Activated T-cell treated with anti-CD3 and anti-CD28 coated beads, Interleukin-2, amount 50 U/mL, for 1 hour (primary cell): ENCODE results near the gene SLC5A9.
"Not testable (repeated sequence)": the region's sequence is repeated elsewhere in the genome, so short reads cannot be mapped to it uniquely, and the experiment has no call there.

Experiments used
- DNase-seq: peaks from one replicate; pipeline ENCODE4 v3.0.0-alpha.2; 2020

Gene SLC5A9

DNA sequence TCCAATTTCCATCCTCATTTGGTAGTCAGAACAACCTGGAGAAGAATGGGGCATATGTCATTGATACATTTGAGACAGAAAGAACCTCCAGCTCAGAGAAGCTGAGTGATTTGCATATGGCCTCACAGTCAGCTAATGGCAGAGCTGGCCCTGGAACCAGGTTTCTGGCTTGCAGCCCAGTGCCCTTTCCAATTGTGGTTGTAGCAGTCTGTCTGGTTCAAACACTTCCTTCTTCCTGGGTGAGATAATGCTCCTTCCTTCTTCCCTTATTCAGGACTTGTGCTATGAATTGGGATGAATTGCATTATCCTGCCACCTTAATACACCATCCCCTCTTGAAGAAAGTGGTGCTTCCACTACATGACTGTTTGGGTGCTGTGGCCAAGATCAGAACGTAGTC, 24.2 kb downstream of the SLC5A9 start:
- DNase-seq = no peak

DNA sequence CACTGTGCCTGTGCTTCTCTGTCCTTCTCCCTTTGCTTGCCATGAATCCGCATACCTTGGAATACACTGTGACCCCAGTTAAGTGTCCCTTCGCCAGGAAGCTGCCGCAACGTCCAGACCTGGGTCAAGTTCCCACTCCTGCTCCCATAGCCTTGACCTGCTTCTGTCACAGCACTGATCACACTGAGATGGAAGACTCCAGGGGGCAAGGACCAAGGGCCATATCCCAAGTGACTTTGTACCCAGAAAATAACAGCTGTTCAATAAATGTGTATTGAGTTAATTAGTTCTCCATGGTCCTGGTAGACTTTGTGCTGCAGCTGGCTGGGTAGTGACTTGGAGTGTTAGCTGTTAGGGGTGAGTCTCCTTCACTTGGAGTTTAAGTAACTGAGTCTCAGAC, 25.8 kb downstream of the SLC5A9 start:
- DNase-seq = no peak

DNA sequence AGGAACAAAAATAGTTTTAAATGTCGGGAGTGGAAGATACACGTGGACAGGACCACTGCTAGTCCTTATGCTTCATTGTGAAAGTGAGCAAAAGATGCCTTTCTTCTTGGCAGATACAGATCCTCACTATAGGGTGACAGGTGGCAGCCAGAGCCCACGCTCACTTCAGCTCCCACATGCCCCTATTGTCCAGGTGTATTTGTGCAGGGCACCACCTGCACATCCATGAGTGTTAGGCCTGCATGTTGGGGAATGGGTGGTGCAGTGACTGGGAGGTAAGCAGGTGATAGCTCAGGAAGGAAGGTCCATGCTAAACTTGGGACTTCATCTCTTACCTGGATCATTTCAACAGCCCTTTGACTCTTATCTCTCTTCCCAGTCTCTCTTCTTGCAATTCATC, 27.4 kb downstream of the SLC5A9 start:
- DNase-seq = no peak

DNA sequence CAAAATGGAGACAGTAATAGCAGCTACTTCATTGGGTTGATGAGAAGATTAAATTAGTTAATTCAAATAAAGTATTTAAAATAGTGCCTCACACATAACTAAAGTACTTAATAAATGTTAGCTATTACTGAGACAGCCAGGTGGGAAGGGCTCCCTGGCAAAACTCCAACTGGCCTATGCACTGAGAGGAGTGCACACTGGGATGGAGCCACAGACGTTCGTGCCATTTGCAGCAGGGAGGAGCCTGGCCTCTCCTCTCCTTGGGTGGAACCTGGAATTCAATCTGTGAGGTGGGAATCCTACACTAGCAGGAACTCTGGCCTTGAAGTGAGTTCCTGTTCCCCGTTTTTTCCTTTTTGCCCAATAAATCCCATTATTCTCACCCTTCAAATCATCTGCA, 28.1 kb downstream of the SLC5A9 start:
- no peak for DNase-seq

DNA sequence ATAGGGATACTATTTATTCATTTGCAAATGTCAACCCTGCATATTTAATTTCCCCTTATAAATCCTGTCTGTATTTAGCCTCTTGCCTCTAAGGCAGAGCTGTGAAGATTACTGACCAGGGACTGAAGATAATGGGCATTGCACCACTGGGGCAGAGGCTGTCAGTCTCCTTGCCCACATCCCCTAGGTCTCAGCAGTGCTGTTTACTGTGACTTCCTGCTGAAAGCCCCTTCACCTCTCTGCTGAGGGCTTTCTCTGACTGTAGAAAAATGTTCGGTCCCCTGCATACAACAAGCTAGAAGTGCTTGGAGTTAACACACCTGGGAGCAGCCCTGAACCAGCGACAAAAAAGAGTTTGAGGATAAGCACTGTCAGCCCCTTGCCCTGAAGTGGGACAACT, 28.8 kb downstream of the SLC5A9 start:
- no peak for DNase-seq

DNA sequence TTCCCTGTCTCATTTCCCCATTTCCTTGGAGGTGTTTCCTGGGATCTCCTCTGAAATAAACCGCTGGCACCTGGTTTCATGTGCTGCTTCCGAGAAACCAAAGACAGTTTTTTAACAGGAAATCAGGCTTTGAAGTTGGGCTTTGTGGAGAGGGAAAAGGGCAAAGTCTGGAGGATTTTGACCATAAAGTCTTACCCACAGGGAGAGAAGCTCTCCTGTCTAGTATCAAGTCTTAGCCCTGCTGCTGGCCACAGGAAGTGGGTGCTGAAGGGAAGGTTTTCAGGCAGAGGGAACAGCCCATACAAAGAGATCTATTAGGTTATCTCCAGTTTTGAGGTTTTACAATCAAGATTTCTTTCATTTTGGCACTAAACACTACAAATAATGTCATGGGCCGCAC, 29.3 kb downstream of the SLC5A9 start:
- DNase-seq = no peak

DNA sequence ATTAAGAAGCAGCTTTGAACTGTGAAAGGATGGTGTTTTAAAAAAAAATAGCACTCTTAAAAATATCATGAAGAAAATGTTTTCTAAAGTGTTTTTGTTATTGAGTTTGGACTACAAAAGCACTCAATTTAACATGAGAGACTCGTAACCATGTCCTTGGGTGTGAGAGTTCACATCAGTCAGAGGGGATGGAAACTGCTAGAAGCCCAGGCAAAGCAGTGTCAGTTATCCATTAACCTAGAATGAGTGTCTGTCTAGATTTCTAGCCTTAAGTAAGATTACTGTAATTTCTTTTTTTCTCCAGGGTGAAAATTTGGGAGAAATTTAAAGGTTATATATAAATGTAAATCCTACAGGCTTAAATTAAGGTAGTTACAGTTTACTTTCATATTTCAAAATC, 31.7 kb downstream of the SLC5A9 start:
- no peak for DNase-seq

DNA sequence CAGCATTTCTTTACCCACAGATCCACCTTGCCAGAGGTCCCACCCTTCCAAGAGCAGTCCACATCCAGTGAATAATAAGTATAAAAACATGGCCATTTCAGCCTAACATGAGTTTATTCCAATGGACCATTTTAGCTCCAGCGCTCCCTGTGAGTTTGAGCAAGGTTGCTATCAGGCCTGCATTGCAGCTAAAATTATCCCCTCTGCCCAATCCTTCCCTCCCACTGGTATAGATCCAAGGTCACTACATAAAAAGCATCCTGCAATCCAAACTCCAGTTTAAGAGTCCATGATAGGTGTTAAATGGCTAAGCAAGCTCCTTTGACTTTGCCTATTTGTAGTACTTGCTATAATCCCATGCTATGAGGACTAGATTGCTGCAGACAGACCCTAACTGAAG, 35.6 kb downstream of the SLC5A9 start:
- no peak for DNase-seq

DNA sequence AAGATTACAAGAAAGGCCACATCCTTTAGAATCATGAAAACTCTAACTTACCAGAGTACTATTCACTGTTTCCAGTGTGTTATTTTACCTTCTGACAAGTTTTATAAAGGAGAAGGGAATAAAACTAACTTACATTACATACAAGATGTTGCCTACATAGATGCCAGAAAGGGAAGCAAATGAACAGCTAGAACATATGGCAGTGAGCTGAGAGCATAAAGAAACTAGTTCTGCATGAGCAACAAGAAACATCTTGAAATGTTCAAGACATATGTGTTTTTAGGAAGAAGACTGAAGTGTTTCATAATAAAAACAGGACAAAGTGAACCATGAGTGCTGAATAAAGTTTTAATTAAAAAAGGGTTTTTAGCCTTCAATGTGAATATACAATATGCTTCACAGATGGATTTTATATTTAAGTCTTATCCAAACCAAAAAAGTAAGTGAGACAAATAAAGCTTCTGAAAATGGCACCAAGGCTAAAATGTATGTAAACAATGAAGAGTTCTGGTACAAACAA, 39.4 kb downstream of the SLC5A9 start:
- DNase-seq = no peak

DNA sequence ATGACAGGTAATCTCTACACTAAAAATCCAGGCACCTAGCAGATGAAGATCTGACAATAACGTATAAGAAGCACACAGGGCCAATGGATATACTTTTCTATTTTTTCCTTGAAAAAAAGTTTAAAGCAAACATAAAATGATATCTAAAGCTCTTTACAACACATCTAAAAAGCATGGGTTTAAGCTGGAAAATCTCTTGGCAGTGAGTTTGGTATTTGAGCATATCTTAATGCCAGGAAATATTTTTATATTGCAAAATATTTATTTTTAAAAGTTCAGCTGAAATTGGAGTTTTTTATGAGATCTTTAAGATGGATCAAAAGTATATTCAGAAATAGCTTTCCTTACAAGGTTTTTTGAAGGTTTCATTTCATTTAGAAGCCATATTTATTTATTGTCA, 40.5 kb downstream of the SLC5A9 start:
- no peak for DNase-seq

DNA sequence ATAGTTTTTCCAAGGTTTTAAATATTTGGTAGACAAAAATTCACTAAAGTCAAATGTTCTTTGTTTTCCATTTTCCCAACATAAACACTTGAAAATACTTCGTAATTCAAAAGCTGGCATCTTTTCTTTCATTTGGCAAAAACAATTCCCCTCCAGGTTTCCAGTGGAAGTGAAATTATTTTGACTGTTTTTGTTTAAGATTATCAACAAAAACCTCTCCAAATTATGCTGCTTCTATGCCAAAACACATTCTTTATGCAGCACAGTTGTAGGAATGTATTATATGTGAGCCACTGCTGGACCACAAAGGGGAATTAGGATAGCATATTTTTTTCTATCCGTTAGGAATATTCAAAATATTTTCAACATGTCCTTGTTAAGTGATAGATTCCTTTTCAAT, 44.1 kb downstream of the SLC5A9 start:
- no peak for DNase-seq

DNA sequence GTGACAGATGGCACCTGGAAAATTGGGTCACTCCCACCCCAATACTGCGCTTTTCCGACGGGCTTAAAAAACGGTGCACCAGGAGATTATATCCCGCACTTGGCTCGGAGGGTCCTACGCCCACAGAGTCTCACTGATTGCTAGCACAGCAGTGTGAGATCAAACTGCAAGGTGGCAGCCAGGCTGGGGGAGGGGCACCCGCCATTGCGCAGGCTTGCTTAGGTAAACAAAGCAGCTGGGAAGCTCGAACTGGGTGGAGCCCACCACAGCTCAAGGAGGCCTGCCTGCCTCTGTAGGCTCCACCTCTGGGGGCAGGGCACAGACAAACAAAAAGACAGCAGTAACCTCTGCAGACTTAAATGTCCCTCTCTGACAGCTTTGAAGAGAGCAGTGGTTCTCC, 54.9 kb downstream of the SLC5A9 start:
- DNase-seq = not testable (repeated sequence)

DNA sequence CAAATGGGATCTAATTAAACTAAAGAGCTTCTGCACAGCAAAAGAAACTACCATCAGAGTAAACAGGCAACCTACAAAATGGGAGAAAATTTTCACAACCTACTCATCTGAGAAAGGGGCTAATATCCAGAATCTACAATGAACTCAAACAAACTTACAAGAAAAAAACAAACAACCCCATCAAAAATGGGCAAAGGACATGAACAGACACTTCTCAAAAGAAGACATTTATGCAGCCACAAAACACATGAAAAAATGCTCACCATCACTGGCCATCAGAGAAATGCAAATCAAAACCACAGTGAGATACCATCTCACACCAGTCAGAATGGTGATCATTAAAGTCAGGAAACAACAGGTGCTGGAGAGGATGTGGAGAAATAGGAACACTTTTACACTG, 59.8 kb downstream of the SLC5A9 start:
- not testable (repeated sequence) for DNase-seq

DNA sequence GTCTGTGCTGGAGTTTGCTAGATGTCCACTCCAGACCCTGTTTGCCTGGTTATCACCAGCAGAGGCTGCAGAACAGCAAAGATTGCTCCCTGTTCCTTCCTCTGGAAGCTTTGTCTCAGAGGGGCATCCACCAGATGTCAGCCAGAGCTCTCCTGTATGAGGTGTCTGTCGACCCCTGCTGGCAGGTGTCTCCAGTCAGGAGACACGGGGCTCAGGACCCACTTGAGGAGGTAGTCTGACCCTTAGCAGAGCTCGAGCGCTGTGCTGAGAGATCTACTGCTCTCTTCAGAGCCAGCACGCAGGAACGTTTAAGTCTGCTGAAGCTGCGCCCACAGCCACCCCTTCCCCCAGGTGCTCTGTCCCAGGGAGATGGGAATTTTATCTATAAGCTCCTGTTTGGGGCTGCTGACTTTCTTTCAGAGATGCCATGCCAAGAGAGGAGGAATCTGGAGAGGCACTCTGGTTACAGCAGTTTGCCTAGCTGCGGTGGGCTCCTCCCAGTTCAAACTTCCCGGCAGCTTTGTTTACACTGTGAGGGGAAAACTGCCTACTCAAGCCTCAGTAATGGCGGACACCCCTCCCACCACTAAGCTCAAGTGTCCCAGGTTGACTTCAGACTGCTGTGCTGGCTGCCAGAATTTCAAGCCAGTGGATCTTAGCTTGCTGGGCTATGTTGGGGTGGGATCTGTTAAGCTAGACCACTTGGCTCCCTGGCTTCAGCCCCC, 62.3 kb downstream of the SLC5A9 start:
- DNase-seq = not testable (repeated sequence)

DNA sequence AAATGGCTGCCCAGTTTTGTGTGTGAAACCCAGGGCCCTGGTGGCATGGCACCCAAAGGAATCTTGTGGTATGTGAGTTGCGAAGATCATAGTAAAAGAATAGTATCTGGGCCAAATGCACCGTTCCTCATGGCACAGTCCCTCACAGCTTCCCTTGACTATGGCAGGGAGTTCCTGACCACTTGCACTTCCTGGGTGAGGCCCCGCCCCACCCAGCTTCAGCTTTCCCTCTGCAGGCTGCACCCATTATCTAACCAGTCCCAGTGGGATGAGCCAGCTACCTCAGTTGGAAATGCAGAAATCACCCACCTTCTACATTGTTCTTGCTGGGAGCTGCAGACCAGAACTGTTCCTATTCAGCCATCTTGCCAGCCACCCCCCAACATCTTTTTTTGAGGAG, 63.0 kb downstream of the SLC5A9 start:
- no peak for DNase-seq

DNA sequence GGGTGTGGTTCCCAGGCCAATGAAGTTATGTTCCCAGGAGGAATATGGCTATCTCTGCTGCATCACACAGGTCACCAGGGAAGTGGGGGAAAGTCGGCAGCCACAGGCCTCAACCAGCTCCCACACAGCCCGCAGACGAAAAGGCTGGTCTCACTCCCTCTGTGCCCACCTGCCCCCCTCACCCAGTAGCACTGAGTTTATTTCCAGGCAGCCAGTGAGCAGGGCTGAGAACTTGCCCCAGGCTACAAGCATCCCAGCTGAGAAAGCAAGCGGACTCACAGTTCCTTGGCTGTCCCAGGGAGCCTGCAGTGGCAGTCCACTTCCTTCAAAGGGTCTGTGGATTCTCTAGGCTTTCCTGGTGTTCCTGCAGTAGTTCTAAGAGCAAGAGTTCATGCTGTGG, 68.9 kb downstream of the SLC5A9 start:
- no peak for DNase-seq

DNA sequence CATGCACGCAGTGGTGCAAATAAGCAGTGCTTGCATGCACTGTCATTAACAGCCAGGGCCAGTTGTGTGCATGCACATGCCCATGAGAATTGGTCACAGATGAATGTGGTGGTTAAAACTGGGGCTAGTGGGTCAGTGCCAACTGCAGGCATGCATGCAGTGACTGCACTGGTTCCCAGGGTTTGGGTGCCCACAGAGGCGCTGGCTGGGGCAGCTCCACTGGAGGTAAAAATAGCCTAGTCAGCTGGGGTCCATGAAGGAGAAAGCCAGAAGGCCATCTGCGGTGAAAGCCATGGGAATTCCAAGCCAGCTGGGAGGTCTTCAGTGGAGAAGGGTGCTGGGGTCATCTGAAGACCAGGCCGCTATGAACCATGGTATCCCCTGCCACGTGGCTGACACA, 70.2 kb downstream of the SLC5A9 start:
- DNase-seq = no peak

DNA sequence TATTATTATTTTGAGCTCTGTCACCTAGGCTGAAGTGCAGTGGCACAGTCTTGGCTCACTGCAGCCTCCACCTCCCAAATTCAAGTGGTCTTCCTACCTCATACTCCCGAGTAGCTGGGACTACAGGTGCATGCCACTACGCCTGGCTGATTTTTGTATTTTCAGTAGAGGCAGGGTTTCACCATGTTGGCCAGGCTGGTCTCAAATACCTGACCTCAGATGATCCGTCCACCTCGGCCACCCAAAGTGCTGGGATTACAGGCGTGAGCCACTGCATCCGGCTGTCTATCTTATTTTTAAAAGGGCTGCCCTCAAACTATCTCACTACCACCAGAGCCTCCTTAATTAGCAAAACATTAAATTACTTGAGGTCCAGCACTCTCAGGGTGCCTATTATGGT, 71.6 kb downstream of the SLC5A9 start:
- DNase-seq = not testable (repeated sequence)

DNA sequence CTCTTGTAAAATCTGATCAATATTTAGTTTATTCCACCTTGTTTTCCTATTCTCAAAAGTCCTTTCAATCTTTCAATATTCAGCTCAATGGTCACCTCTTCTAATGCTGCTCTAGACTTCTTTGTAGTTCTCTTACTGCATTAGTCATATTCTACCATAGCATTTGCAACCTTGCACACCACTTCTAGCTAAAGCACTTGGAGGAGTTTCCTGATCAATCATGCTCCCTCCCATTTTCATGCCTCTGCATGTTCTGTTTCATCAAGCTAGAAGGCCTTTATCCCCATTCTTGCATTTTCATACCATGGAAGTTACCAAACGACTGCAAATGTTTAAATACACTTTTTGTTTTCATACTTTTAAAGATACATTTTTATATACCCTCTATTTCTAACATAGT, 72.1 kb downstream of the SLC5A9 start:
- no peak for DNase-seq
